WTC11 (cell line): Measurements from ENCODE around the gene MSX1. TPM values are rescaled to one million over a fixed set of nuclear protein-coding genes. Genes with fewer than 3 reads are reported as not detected.
A peak's percentile ranks its signal among the peaks of the same experiment; 100 is the strongest.

Experiments used
- ATAC-seq: fragments of 200-7000 bp; cut with Tn5 transposase; 2 replicates; pipeline ENCODE4 v1.10.0; 2021; ENCODE audit warnings: mild to moderate bottlenecking, moderate library complexity
- CTCF ChIA-PET: fragments of 300-600 bp; sonication (Branson Sonifier 250); formaldehyde crosslinking; loops from one replicate; lab custom pipeline; 2021; ENCODE audit warnings: antibody characterized with exemption; lab: Charles Lee
- POLR2A ChIA-PET: fragments of 350-600 bp; sonication (Branson Sonifier 250); formaldehyde crosslinking; loops from one replicate; lab custom pipeline; 2021; ENCODE audit warnings: antibody characterized with exemption; lab: Charles Lee
- DNase-seq: peaks from one replicate; pipeline ENCODE4 v3.0.0; 2021; ENCODE audit warnings: low spot score
- H3K27ac Mint-ChIP-seq: 2 replicates; pipeline ENCODE4 v1.8.0; 2021; ENCODE audit warnings: mixed read lengths
- H3K27me3 Mint-ChIP-seq: 2 replicates; pipeline ENCODE4 v1.8.0; 2021; ENCODE audit warnings: low read depth, mild to moderate bottlenecking, moderate library complexity, mixed read lengths
- H3K36me3 Mint-ChIP-seq: 2 replicates; pipeline ENCODE4 v1.8.0; 2021; ENCODE audit warnings: mixed read lengths
- H3K4me1 Mint-ChIP-seq: 2 replicates; pipeline ENCODE4 v1.8.0; 2022; ENCODE audit warnings: mixed read lengths
- H3K4me3 Mint-ChIP-seq: 2 replicates; pipeline ENCODE4 v1.8.0; 2021; ENCODE audit warnings: mild to moderate bottlenecking, moderate library complexity, mixed read lengths
- H3K9me3 Mint-ChIP-seq: 2 replicates; pipeline ENCODE4 v1.8.0; 2021; ENCODE audit warnings: mixed read lengths
- ATF6 ChIP-seq: sonication (generic); formaldehyde crosslinking; IDR thresholded peaks from 2 replicates; pipeline ENCODE4 v1.8.1; 2023; ENCODE audit warnings: mild to moderate bottlenecking, missing genetic modification reagents
- JAZF1 ChIP-seq: fragments of 250-450 bp; sonication (Bioruptor Pico); IDR thresholded peaks from 2 replicates; pipeline ENCODE4 v1.9.0; 2021; ENCODE audit warnings: moderate library complexity, mild to moderate bottlenecking, inconsistent platforms
- TP53 ChIP-seq: sonication (generic); formaldehyde crosslinking; IDR thresholded peaks from 2 replicates; pipeline ENCODE4 v1.8.1; 2023; ENCODE audit warnings: mild to moderate bottlenecking, missing genetic modification reagents
- ZNF138 ChIP-seq: sonication (generic); formaldehyde crosslinking; conservative IDR thresholded peaks from 2 replicates; pipeline ENCODE4 v1.8.1; 2022; ENCODE audit warnings: mild to moderate bottlenecking, moderate library complexity, missing genetic modification reagents
- ZNF512 ChIP-seq: sonication (generic); formaldehyde crosslinking; IDR thresholded peaks from 2 replicates; pipeline ENCODE4 v1.8.1; 2022; ENCODE audit warnings: missing genetic modification reagents, borderline replicate concordance
- ZNF671 ChIP-seq: fragments of 250-450 bp; sonication (Bioruptor Pico); IDR thresholded peaks from 2 replicates; pipeline ENCODE4 v1.8.0; 2021; ENCODE audit warnings: mild to moderate bottlenecking
- total RNA-seq: library from RNA; stranded (reverse); gene quantifications from 3 replicates; pipeline ENCODE4 v1.2.3, GENCODE V29; 2021
- TF ChIP-seq, protein P1 (sequence below): fragments of 250-450 bp; sonication (Bioruptor Pico); IDR thresholded peaks from 2 replicates; pipeline ENCODE4 v1.9.0; 2021; ENCODE audit warnings: mild to moderate bottlenecking, borderline replicate concordance
- TF ChIP-seq, protein P2 (sequence below): fragments of 200-600 bp; IDR thresholded peaks from 2 replicates; pipeline ENCODE4 v1.8.0; 2022; ENCODE audit warnings: antibody characterized with exemption

Gene MSX1
- total RNA-seq, 1 experiment from 2014 or later: 0.28 TPM

- TF ChIP-seq, protein P1, sequence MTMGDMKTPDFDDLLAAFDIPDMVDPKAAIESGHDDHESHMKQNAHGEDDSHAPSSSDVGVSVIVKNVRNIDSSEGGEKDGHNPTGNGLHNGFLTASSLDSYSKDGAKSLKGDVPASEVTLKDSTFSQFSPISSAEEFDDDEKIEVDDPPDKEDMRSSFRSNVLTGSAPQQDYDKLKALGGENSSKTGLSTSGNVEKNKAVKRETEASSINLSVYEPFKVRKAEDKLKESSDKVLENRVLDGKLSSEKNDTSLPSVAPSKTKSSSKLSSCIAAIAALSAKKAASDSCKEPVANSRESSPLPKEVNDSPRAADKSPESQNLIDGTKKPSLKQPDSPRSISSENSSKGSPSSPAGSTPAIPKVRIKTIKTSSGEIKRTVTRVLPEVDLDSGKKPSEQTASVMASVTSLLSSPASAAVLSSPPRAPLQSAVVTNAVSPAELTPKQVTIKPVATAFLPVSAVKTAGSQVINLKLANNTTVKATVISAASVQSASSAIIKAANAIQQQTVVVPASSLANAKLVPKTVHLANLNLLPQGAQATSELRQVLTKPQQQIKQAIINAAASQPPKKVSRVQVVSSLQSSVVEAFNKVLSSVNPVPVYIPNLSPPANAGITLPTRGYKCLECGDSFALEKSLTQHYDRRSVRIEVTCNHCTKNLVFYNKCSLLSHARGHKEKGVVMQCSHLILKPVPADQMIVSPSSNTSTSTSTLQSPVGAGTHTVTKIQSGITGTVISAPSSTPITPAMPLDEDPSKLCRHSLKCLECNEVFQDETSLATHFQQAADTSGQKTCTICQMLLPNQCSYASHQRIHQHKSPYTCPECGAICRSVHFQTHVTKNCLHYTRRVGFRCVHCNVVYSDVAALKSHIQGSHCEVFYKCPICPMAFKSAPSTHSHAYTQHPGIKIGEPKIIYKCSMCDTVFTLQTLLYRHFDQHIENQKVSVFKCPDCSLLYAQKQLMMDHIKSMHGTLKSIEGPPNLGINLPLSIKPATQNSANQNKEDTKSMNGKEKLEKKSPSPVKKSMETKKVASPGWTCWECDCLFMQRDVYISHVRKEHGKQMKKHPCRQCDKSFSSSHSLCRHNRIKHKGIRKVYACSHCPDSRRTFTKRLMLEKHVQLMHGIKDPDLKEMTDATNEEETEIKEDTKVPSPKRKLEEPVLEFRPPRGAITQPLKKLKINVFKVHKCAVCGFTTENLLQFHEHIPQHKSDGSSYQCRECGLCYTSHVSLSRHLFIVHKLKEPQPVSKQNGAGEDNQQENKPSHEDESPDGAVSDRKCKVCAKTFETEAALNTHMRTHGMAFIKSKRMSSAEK (CRISPR knock-in tag): no peak
- TF ChIP-seq ZNF512 (CRISPR knock-in tag): no peak
- TF ChIP-seq, protein P2, sequence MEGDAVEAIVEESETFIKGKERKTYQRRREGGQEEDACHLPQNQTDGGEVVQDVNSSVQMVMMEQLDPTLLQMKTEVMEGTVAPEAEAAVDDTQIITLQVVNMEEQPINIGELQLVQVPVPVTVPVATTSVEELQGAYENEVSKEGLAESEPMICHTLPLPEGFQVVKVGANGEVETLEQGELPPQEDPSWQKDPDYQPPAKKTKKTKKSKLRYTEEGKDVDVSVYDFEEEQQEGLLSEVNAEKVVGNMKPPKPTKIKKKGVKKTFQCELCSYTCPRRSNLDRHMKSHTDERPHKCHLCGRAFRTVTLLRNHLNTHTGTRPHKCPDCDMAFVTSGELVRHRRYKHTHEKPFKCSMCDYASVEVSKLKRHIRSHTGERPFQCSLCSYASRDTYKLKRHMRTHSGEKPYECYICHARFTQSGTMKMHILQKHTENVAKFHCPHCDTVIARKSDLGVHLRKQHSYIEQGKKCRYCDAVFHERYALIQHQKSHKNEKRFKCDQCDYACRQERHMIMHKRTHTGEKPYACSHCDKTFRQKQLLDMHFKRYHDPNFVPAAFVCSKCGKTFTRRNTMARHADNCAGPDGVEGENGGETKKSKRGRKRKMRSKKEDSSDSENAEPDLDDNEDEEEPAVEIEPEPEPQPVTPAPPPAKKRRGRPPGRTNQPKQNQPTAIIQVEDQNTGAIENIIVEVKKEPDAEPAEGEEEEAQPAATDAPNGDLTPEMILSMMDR: no peak
- TF ChIP-seq, all 79 proteins: peak for 0
These were observed 8.4 kb upstream of the MSX1 start (continued) for GRCh38 chr4:4851081-4851480.

DNA sequence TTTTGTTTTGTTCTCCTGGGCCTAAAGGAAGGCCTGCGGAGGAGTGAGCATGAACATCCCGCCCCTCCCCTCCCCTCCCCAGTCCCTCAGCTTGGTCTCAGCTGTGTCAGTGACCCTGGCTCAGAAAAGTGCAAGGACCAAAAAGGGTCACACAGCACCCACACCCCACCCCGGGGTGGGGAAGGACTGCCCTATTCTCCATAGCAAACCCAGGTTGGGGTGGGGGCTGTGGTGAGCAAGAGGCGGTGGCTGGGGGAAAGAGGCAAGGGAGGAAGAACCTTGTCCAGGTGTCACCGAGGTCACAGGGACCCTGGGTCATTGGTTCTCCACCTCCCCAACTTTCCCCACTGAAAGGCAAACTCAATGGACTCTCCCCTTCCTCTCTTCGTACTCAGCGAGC is 7.6 kb upstream of the MSX1 start:
- TF ChIP-seq ATF6 (CRISPR knock-in tag): no peak
- H3K36me3 Mint-ChIP-seq: no peaks in the 10 kb centered on the region
- ChIA-PET POLR2A (interaction anchor here (1.3 kb wide), 1 partner anchor 11 kb away, joined by 4 read pairs; no protein-coding TSS in a partner anchor), CTCF (interaction anchor here (1.9 to 2.2 kb wide), 3 partner anchors 14 to 364 kb away, joined by 5 to 19 read pairs (median 8); no protein-coding TSS in a partner anchor)
- peaks cover 31% of the 10 kb centered on the region for H3K4me1 Mint-ChIP-seq
- H3K27me3 Mint-ChIP-seq: peaks cover 99% of the 10 kb centered on the region
- DNase-seq: no peak
- no peak overlapping the region for H3K27ac Mint-ChIP-seq
- H3K9me3 Mint-ChIP-seq: no peaks in the 10 kb centered on the region
- H3K4me3 Mint-ChIP-seq: no peak overlapping the region
- no peak for ATAC-seq

- CTCF ChIA-PET: interaction anchor here (0.5 to 2.9 kb wide), 10 partner anchors 14 to 388 kb away, joined by 3 to 19 read pairs (median 6); no protein-coding TSS in a partner anchor
- H3K27ac Mint-ChIP-seq: no peak overlapping the region
These were observed 6.7 kb upstream of the MSX1 start for GRCh38 chr4:4852591-4853362.

More at GRCh38 chr4:4852591-4853362, 6.7 kb upstream of the MSX1 start:
- DNase-seq (peak; percentile 69), ATAC-seq (peak; percentile 75)
- Mint-ChIP-seq H3K4me3 (peak overlapping the region; percentile 65), H3K36me3 (no peaks in the 10 kb centered on the region), H3K4me1 (peaks cover 37% of the 10 kb centered on the region), H3K27me3 (peaks cover 99% of the 10 kb centered on the region), H3K9me3 (no peaks in the 10 kb centered on the region)
- POLR2A ChIA-PET: interaction anchor here (0.5 to 1.3 kb wide), 2 partner anchors 10 to 842 kb away, joined by 3 to 4 read pairs; no protein-coding TSS in a partner anchor
- TF ChIP-seq ZNF138: no peak
- TF ChIP-seq, protein P1 (CRISPR knock-in tag): no peak
- no peak for TF ChIP-seq ZNF671 (CRISPR knock-in tag)
- 0 out of 2 replicates have a peak, but pooled peaks have one; percentile 26 for TF ChIP-seq TP53 (CRISPR knock-in tag)
- no peak for TF ChIP-seq JAZF1 (CRISPR knock-in tag)
